Suprapubic skin (tissue), 4 donors: Measurements from ENCODE around the gene SLC7A7.

Source experiments
- CTCF ChIP-seq, 2 donors: fragments of 200-600 bp in 1 of 2; fragments of 450-650 bp in 1 of 2; sonication (generic) in 1 of 2; IDR thresholded peaks; one replicate each; pipeline ENCODE4 v1.5.1; 2016 to 2019; ENCODE audit warnings: antibody characterized with exemption in 2 of 2, mild to moderate bottlenecking in 1 of 2, moderate library complexity in 1 of 2
- EP300 ChIP-seq: sonication (generic); formaldehyde crosslinking; IDR thresholded peaks from one replicate; pipeline ENCODE4 v1.6.1; 2017; ENCODE audit warnings: antibody characterized with exemption
- POLR2A ChIP-seq, 2 donors: fragments of 450-650 bp; IDR thresholded peaks; one replicate each; pipeline ENCODE4 v1.6.1; 2017; ENCODE audit warnings: antibody characterized with exemption in 2 of 2, mild to moderate bottlenecking in 2 of 2, moderate library complexity in 2 of 2
- POLR2AphosphoS5 ChIP-seq, 3 donors: sonication (generic); formaldehyde crosslinking; IDR thresholded peaks; one replicate each; pipeline ENCODE4 v1.6.1; 2017; ENCODE audit warnings: antibody characterized with exemption in 3 of 3

- TF ChIP-seq CTCF (IDR thresholded peaks at IDR 0.05) (no peak), POLR2AphosphoS5 (IDR thresholded peaks at IDR 0.05) (no peak), POLR2A (IDR thresholded peaks at IDR 0.05) (no peak), EP300 (no peak)
Observed at GRCh38 chr14:22767323-22767589, 48.0 kb downstream of the SLC7A7 start.
